Right atrium auricular region (tissue), 2 donors: ENCODE measurements around the gene ERVH48-1. TPM values are rescaled to one million over a fixed set of nuclear protein-coding genes. Genes with fewer than 3 reads are reported as not detected.

Experiments
- DNase-seq: peaks from one replicate; pipeline ENCODE4 v3.0.0-alpha.2; 2019; ENCODE audit warnings: low spot score
- H3K27ac ChIP-seq, 2 donors: fragments of 200-600 bp; sonication (generic); 1 replicate in 1 of 2; 2 replicates in 1 of 2; pipeline ENCODE4 v1.5.1; 2016 to 2019
- H3K27me3 ChIP-seq, 2 donors: fragments of 200-600 bp; sonication (generic); one replicate each; pipeline versions ENCODE4 v1.5.1 to v1.6.0; 2017 to 2019
- H3K36me3 ChIP-seq: fragments of 200-600 bp; sonication (generic); one replicate; pipeline ENCODE4 v1.5.1; 2016
- H3K4me1 ChIP-seq, 2 donors: fragments of 200-600 bp; sonication (generic); one replicate each; pipeline versions ENCODE4 v1.5.1 to v1.6.0; 2017 to 2019
- H3K4me3 ChIP-seq, 2 donors: fragments of 200-600 bp; sonication (generic); 1 replicate in 1 of 2; 2 replicates in 1 of 2; pipeline ENCODE4 v1.5.1; 2017 to 2019; ENCODE audit warnings: mild to moderate bottlenecking in 1 of 2, moderate library complexity in 1 of 2
- H3K9me3 ChIP-seq, 2 donors: fragments of 200-600 bp; sonication (generic); one replicate each; pipeline ENCODE4 v1.5.1; 2019
- total RNA-seq, 2 donors: library from RNA; depleted of rRNA; stranded (reverse); fragments of >200 nt; gene quantifications; one replicate each; pipeline ENCODE4 v1.1.0, GENCODE V29; 2016
- TF ChIP-seq, protein P1 (sequence below), 2 donors: fragments of 200-600 bp; sonication (generic); IDR thresholded peaks; one replicate each; pipeline ENCODE4 v1.5.1; 2019; ENCODE audit warnings: antibody characterized with exemption in 2 of 2

Gene ERVH48-1
- total RNA-seq, 2 donors from 2014 or later = not detected

DNA sequence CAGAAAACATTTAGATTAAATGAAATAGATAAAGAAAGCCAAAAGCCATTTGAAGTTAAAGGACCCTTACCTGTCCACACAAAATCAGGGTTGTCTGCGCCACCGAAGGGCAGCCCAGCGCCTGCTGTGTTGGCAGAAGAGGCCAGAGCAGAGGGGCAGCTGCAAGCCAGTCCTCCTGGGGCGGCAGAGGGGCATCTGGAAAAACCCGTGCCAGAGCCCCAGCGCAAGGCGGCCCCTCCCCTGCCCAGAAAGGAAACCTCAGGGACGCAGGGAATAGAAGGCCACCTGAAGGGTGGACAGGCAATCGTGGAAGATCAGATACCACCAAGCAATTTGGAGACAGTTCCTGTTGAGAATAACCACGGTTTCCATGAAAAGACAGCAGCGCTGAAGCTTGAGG lies 21.6 kb downstream of the ERVH48-1 start:
- H3K4me1 ChIP-seq = peaks cover 0 to 9% of the 10 kb centered on the region in 2 donors
- H3K27ac ChIP-seq = no peak overlapping the region
- DNase-seq = no peak
- H3K4me3 ChIP-seq = no peak overlapping the region
- H3K27me3 ChIP-seq = no peaks in the 10 kb centered on the region
- peaks cover 40% of the 10 kb centered on the region for H3K36me3 ChIP-seq
- TF ChIP-seq, protein P1, sequence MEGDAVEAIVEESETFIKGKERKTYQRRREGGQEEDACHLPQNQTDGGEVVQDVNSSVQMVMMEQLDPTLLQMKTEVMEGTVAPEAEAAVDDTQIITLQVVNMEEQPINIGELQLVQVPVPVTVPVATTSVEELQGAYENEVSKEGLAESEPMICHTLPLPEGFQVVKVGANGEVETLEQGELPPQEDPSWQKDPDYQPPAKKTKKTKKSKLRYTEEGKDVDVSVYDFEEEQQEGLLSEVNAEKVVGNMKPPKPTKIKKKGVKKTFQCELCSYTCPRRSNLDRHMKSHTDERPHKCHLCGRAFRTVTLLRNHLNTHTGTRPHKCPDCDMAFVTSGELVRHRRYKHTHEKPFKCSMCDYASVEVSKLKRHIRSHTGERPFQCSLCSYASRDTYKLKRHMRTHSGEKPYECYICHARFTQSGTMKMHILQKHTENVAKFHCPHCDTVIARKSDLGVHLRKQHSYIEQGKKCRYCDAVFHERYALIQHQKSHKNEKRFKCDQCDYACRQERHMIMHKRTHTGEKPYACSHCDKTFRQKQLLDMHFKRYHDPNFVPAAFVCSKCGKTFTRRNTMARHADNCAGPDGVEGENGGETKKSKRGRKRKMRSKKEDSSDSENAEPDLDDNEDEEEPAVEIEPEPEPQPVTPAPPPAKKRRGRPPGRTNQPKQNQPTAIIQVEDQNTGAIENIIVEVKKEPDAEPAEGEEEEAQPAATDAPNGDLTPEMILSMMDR (IDR thresholded peaks at IDR 0.05) = no peak
- no peaks in the 10 kb centered on the region for H3K9me3 ChIP-seq

DNA sequence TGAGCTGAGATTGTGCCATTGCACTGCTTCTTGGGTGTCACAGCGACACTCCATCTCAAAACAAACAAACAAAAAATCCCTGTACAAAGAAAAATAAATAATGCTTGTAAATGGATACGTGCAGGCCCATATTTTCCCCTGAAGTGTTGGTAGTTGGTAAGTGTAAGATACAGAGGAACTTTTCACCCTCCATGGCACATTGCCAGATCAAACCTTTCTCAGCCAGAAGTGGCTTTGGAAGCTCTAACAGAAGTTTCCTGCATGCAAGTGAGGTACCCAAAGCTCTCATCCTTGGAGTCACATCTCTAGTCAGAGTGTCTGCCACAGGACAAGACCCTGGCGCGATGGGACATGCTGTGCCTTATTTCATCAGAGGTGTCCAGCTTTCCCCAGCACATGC lies 25.0 kb downstream of the ERVH48-1 start:
- H3K36me3 ChIP-seq = peaks cover 42% of the 10 kb centered on the region
- H3K27ac ChIP-seq = no peak overlapping the region
- no peaks in the 10 kb centered on the region for H3K9me3 ChIP-seq
- peaks cover 0 to 9% of the 10 kb centered on the region in 2 donors for H3K4me1 ChIP-seq
- H3K27me3 ChIP-seq = no peaks in the 10 kb centered on the region
- TF ChIP-seq, protein P1 (IDR thresholded peaks at IDR 0.05) = no peak
- DNase-seq = no peak
- H3K4me3 ChIP-seq = no peak overlapping the region

DNA sequence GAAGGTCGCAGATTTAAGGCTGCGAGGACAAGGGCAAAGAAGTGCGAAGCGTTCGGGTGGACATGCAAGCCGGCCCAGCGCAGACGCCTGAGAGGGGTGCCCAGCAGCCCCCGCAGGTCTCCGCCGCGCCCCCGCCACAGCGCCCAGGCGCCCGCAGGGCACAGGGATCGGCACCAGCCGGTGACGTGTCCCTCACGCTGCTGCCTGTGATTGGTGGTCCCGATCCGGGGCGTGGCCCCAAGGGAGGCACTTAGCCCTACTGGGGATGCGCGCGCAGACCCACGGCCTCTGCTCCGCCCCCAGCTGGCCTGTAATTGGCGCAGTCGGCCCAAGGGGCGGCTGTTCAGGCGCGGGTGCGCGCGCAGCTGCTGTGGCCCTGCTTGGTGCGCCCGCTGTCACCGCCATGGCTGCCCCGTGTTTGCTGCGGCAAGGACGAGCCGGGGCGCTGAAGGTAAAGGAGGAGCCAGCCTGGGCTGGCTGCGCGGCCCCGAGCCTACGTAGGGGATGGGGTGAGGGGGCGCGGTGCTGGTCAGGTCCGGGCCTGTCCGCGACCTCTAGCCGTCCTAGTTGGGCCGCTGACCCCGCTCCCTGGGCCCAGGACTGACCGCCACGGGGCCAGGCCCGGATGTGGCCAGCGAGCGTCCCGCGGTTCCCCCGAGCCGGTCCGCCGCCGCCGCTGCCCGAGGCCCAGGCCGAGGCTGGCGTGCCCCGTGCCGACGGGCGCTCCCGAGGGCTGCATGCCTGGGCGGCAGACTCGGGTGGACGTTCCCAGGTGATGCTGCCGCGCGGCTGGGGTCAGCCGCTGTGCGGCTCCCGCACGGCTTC lies 32.3 kb downstream of the ERVH48-1 start, which contains the start of gene NDUFV3:
TSS of gene NDUFV3 (plus strand) at position 379 of the 825 bp plus-strand sequence. CDS start at position 404, 25 bp downstream.
- Histone ChIP-seq H3K4me1 (peaks cover 0 to 15% of the 10 kb centered on the region in 2 donors), H3K36me3 (peaks cover 17% of the 10 kb centered on the region), H3K9me3 (no peaks in the 10 kb centered on the region), H3K4me3 (peak within 1 kb of the TSS; percentile 65 to 92), H3K27ac (peak within 1 kb of the TSS; percentile 93 to 97), H3K27me3 (no peaks in the 10 kb centered on the region)
- peak; percentile 100 for DNase-seq
- TF ChIP-seq, protein P1 (IDR thresholded peaks at IDR 0.05) = peak in 1 of 2 donors; percentile 25

DNA sequence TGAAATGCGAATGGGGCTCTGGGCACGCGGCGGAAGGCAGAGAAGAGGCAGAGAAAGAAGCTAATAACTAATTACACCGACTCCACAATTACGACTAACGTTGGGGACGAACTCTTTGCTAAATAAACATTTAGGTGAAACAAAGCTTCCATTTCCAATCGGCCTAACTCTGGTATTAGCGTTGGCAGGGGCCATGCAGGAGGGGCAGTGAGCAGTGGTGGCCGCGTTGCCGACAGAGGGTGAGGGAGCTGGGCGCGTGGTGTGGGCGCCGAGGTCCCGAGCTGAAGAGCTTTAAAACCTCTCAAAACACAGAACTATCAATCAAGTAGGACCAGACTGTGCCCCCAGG lies 32.9 kb downstream of the ERVH48-1 start:
- H3K4me1 ChIP-seq = peaks cover 0 to 15% of the 10 kb centered on the region in 2 donors
- TF ChIP-seq, protein P1 (IDR thresholded peaks at IDR 0.05) = no peak
- no peaks in the 10 kb centered on the region for H3K9me3 ChIP-seq
- DNase-seq = no peak
- H3K4me3 ChIP-seq = peak overlapping the region; percentile 65 to 92
- peak overlapping the region; percentile 93 to 97 for H3K27ac ChIP-seq
- peaks cover 11% of the 10 kb centered on the region for H3K36me3 ChIP-seq
- no peaks in the 10 kb centered on the region for H3K27me3 ChIP-seq

DNA sequence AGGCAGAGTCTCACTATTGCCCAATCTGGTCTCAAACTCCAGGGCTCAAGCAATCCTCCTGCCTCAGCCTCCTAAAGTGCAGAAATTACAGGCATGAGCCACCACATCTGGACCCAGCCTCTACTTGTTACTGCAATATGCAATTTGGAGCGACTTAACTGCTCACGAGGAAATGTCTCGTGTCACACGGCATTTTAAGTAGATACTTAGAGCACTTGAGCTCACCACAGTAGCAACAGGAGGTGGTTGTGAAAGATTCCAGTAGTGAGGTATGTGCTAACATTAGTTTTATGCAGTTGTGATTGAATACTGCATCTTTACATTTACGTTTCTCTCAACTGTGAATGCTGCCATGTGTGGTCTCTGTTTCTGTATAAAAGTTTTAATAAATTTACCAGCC lies 38.1 kb downstream of the ERVH48-1 start:
- no peaks in the 10 kb centered on the region for H3K9me3 ChIP-seq
- TF ChIP-seq, protein P1 (IDR thresholded peaks at IDR 0.05) = no peak
- no peak overlapping the region for H3K27ac ChIP-seq
- no peaks in the 10 kb centered on the region for H3K36me3 ChIP-seq
- H3K4me1 ChIP-seq = peaks cover 0 to 2% of the 10 kb centered on the region in 2 donors
- H3K27me3 ChIP-seq = no peaks in the 10 kb centered on the region
- DNase-seq = no peak
- H3K4me3 ChIP-seq = no peak overlapping the region
